Panc1 (cell line): ENCODE results near the gene ATXN7L2.

Source experiments
- SIN3A ChIP-seq: IDR thresholded peaks from 2 replicates; pipeline ENCODE4 v1.6.1; 2012; ENCODE audit warnings: low read depth, mild to moderate bottlenecking, low read length, moderate library complexity, borderline replicate concordance; ENCODE audit not compliant: insufficient read depth
- TF ChIP-seq, protein P1 (sequence below): fragments of 450-650 bp; IDR thresholded peaks from 2 replicates; pipeline ENCODE4 v1.5.1; 2017; ENCODE audit warnings: mild to moderate bottlenecking

DNA sequence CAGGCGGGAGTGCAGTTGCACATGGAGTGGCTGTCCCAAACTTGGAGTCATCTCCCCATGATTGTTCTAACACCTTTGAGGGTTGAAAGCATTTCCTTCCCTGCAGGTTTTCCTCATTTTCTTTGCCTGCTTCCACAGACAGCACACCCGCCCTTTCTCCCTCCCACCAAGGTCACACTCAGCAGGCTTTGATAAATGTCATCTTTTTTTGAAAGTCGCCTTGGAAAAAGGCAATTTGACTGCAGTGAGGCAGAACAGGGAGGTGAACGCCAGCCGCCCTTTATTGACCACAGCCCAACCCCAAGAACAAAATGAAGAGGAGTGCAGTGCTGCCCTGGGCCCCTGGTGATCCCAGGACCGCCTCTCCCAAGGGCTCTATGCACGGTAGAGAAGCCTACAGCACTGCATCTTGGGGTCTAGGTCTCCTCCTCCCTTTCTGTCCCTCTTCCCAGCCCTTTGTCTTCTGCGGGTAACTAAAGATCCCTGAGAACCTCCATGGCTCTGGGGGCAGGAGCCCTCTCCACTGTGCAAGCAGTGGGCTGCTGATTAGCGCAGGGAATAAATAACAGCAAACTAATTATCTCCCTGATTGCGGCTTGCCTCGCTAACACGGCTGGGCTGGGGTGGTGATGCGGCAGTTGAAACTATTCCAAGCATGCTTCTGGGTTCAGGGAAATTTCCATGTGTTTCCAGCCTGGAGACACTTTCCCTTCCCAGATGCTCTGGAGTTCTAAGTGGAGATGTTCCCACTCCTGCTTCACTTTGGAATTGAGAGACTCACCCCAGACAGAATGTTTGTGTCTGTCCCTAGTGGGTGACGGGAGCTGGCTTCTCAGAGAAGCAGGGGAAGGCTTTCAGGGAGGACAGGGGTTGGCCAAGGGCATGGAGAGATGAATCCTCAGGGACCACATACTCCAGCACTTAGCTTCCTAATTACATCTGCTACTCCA, 37.6 kb downstream of the ATXN7L2 start:
- TF ChIP-seq, protein P1, sequence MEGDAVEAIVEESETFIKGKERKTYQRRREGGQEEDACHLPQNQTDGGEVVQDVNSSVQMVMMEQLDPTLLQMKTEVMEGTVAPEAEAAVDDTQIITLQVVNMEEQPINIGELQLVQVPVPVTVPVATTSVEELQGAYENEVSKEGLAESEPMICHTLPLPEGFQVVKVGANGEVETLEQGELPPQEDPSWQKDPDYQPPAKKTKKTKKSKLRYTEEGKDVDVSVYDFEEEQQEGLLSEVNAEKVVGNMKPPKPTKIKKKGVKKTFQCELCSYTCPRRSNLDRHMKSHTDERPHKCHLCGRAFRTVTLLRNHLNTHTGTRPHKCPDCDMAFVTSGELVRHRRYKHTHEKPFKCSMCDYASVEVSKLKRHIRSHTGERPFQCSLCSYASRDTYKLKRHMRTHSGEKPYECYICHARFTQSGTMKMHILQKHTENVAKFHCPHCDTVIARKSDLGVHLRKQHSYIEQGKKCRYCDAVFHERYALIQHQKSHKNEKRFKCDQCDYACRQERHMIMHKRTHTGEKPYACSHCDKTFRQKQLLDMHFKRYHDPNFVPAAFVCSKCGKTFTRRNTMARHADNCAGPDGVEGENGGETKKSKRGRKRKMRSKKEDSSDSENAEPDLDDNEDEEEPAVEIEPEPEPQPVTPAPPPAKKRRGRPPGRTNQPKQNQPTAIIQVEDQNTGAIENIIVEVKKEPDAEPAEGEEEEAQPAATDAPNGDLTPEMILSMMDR, result no peak
- no peak for TF ChIP-seq SIN3A
